Hematopoietic multipotent progenitor cell treated with erythropoietin and hydrocortisone succinate and interleukin-3 and kit ligand, for 8 days (in vitro differentiated cells): ENCODE measurements around the gene DAB2IP.
"Not testable (repeated sequence)": the region's sequence is repeated elsewhere in the genome, so short reads cannot be mapped to it uniquely, and the experiment has no call there.

Experiments
- DNase-seq: peaks from one replicate; pipeline ENCODE4 v3.0.0-alpha.2; 2015

DAB2IP gene

GRCh38 chr9:121731919-121732318, 80.5 kb downstream of the DAB2IP start:
- no peak for DNase-seq

GRCh38 chr9:121732389-121732788, 81.0 kb downstream of the DAB2IP start:
- no peak for DNase-seq

- no peak for DNase-seq
These were observed 81.5 kb downstream of the DAB2IP start for GRCh38 chr9:121732886-121733285.

GRCh38 chr9:121734465-121734864, 83.0 kb downstream of the DAB2IP start:
- no peak for DNase-seq

- peak; percentile 71 for DNase-seq
These were observed 83.8 kb downstream of the DAB2IP start for GRCh38 chr9:121735065-121735792.

GRCh38 chr9:121735793-121736770, 84.6 kb downstream of the DAB2IP start:
- peak; percentile 48 for DNase-seq

- peak; percentile 55 for DNase-seq
These were observed 85.6 kb downstream of the DAB2IP start for GRCh38 chr9:121736934-121737462.

- DNase-seq: no peak
These were observed 86.1 kb downstream of the DAB2IP start for GRCh38 chr9:121737481-121737931.

- DNase-seq: no peak
These were observed 87.0 kb downstream of the DAB2IP start for GRCh38 chr9:121738411-121738810.

- DNase-seq: no peak
These were observed 87.5 kb downstream of the DAB2IP start for GRCh38 chr9:121738968-121739367.

GRCh38 chr9:121739971-121740370, 88.5 kb downstream of the DAB2IP start:
- no peak for DNase-seq

GRCh38 chr9:121741228-121741918, 89.9 kb downstream of the DAB2IP start:
- DNase-seq: no peak

GRCh38 chr9:121741919-121742283, 90.5 kb downstream of the DAB2IP start:
- not testable (repeated sequence) for DNase-seq

- DNase-seq: no peak
These were observed 91.5 kb downstream of the DAB2IP start for GRCh38 chr9:121742923-121743322.

GRCh38 chr9:121743441-121744001, 92.1 kb downstream of the DAB2IP start:
- no peak for DNase-seq

- peak; percentile 81 for DNase-seq
These were observed 92.7 kb downstream of the DAB2IP start for GRCh38 chr9:121744002-121744686.

- peak; percentile 64 for DNase-seq
These were observed 93.4 kb downstream of the DAB2IP start for GRCh38 chr9:121744687-121745395.

GRCh38 chr9:121745396-121745695, 93.9 kb downstream of the DAB2IP start:
- DNase-seq: no peak

- no peak for DNase-seq
These were observed 95.0 kb downstream of the DAB2IP start for GRCh38 chr9:121746411-121746810.

- no peak for DNase-seq
These were observed 95.4 kb downstream of the DAB2IP start for GRCh38 chr9:121746866-121747265.

GRCh38 chr9:121748074-121748473, 96.6 kb downstream of the DAB2IP start:
- no peak for DNase-seq
